Ishikawa (cell line): ENCODE measurements around the gene EMILIN1.

Experiments
- REST ChIP-seq: IDR thresholded peaks from 2 replicates; pipeline ENCODE4 v1.6.1; 2012; ENCODE audit warnings: low read depth, mild to moderate bottlenecking
- TCF12 ChIP-seq: IDR thresholded peaks from 2 replicates; pipeline ENCODE4 v1.6.1; 2012; ENCODE audit warnings: low read depth

GRCh38 chr2:27070653-27071276, 7.7 kb upstream of the EMILIN1 start:
- no peak for TF ChIP-seq TCF12
- TF ChIP-seq REST, result no peak
